ENCODE data around the gene KRT6A. TPM values are rescaled to one million over a fixed set of nuclear protein-coding genes. Genes with fewer than 3 reads are reported as not detected.

KRT6A gene
- total and polyA plus RNA-seq, 2 of the 13 experiments (the other 11 are each of a cell fraction or from before 2014, with no cell fraction given), result 0.13 TPM; not detected in 1

DNA sequence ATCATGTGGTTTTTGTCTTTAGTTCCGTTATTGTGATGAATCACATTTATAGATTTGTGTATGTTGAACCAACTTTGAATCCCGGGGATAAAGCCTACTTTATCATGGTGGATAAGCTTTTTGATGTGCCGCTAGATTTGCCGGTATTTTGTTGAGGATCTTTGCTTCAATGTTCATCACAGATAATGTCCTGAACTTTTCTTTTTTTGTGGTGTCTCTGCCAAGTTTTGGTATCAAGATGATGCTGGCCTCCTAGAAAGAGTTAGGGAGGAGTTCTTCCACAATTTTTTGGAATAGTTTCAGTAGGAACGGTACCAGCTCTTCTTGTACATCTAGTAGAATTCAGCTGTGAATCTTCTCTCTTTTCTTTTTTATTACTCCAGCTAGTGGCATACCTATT lies 34.2 kb downstream of the KRT6A start:
- POLR2A ChIA-PET, result no interaction called here
- Histone ChIP-seq H4K20me1 (ENCODE audit: insufficient read depth, low read length) (no peaks in the 10 kb centered on the region), H3K9me3 (ENCODE audit: low read length) (no peaks in the 10 kb centered on the region), H3K27me3 (ENCODE audit: control insufficient read depth in 1 of 2, insufficient read depth in 2 of 2, low read length in 2 of 2) (peaks cover 0 to 2% of the 10 kb centered on the region in 2 experiments; a peak in 2 of 5 replicates), H2AFZ (ENCODE audit: low read length) (no peak overlapping the region), H3K4me2 (ENCODE audit: low read depth, low read length) (no peak overlapping the region), H3K36me3 (replicated peaks in 1 of 2; ENCODE audit: control insufficient read depth in 1 of 2, insufficient read depth in 2 of 2, low read length in 2 of 2) (no peaks in the 10 kb centered on the region), H3K79me2 (ENCODE audit: insufficient read depth, low read length) (no peaks in the 10 kb centered on the region), H3K27ac (ENCODE audit: extremely low read length, insufficient read depth, low read length) (no peak overlapping the region), H3K9ac (ENCODE audit: insufficient read depth, low read depth, low read length) (no peak overlapping the region), H3K4me1 (ENCODE audit: insufficient read depth, low read length) (no peaks in the 10 kb centered on the region), H3K4me3 (replicated peaks in 1 of 3; ENCODE audit: insufficient read depth in 1 of 3, low read depth in 2 of 3, low read length in 3 of 3) (no peak overlapping the region)
- no peak for FAIRE-seq
- intact Hi-C loops (cut with micrococcal nuclease; ENCODE audit: unreplicated experiment), result no loop called here
- WGBS (ENCODE audit: low lambda C conversion rate), result 29% methylated on average over 5 of the region's 5 CpGs
- ATAC-seq, result no peak
- no peak for TF ChIP-seq NPAS2 (CRISPR knock-in tag; IDR thresholded peaks at IDR 0.05; ENCODE audit: borderline replicate concordance)
- TF ChIP-seq, protein P1, sequence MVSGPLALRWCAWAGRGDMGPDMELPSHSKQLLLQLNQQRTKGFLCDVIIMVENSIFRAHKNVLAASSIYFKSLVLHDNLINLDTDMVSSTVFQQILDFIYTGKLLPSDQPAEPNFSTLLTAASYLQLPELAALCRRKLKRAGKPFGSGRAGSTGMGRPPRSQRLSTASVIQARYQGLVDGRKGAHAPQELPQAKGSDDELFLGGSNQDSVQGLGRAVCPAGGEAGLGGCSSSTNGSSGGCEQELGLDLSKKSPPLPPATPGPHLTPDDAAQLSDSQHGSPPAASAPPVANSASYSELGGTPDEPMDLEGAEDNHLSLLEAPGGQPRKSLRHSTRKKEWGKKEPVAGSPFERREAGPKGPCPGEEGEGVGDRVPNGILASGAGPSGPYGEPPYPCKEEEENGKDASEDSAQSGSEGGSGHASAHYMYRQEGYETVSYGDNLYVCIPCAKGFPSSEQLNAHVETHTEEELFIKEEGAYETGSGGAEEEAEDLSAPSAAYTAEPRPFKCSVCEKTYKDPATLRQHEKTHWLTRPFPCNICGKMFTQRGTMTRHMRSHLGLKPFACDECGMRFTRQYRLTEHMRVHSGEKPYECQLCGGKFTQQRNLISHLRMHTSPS (CRISPR knock-in tag; IDR thresholded peaks at IDR 0.05; ENCODE audit: low read depth), result no peak
- TF ChIP-seq DPF2 (CRISPR knock-in tag; IDR thresholded peaks at IDR 0.05; ENCODE audit: borderline replicate concordance, low read depth), result no peak
- TF ChIP-seq ZSCAN29 (CRISPR knock-in tag; conservative IDR thresholded peaks at IDR 0.05), result no peak
- no peak for TF ChIP-seq SETDB1 (CRISPR knock-in tag; IDR thresholded peaks at IDR 0.05; ENCODE audit: borderline replicate concordance)
- no peak for TF ChIP-seq HOXA9 (CRISPR knock-in tag; IDR thresholded peaks at IDR 0.05; ENCODE audit: borderline replicate concordance)
- TF ChIP-seq RXRA (CRISPR knock-in tag; IDR thresholded peaks at IDR 0.05), result no peak
- TF ChIP-seq MIER3 (CRISPR knock-in tag; IDR thresholded peaks at IDR 0.05; ENCODE audit: borderline replicate concordance), result no peak
- DNase-seq (ENCODE audit: low spot score), result no peak
- in situ Hi-C loops (cut with HindIII; ENCODE audit: extremely low pct_ligation_motif_present, low pct_unique_long_range_greater_than_20kb), result no loop called here
- CTCF ChIA-PET (ENCODE audit: low intra/inter-chr PET ratio, low total read pairs), result no interaction called here
- BruUV-seq (replicated peaks), result no TSS peak
